ENCODE data around the gene CPT1B.

CPT1B gene

DNA sequence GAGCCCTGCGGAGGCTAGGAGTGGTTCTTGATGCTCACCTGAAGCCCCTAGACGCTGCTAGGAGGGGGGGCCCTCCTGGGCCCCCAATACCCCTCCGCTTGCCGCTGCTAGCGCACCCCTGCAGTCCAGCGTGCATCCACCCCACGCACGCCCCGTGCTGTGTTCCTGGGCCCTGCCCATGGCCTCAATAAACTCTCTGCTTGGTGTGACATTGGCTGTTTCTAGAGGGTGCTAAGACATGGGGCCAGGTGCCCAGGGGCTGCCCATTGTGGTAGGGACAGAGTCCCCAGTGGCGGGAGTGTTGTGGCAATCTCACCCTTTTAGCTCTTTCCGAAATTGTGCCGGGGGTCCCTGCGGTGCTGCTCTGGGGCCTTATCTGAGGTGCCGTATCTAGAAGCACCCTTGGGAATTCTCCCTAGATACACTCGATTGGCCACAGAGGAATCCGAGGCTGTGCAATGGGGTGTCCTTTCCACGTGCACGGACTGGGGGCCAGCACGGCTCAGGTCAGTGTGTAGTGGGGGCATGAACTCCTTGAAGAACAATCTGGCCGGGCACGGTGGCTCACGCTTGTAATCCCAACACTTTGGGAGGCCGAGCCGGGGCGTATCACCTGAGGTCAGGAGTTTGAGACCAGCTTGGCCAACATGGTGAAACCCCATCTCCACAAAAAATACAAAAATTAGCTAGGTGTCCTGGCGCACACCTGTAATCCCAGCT lies 33.3 kb upstream of the CPT1B start:
- ChIA-PET POLR2A (no interaction called here), CTCF (no interaction called here)
- Histone ChIP-seq H3K4me3 (ENCODE audit: low read depth, low read length) (no peak overlapping the region), H3K9me3 (ENCODE audit: control insufficient read depth, insufficient read depth, low read depth, low read length) (no peaks in the 10 kb centered on the region), H3K4me1 (ENCODE audit: control insufficient read depth, insufficient read depth, low read length) (peaks cover 4% of the 10 kb centered on the region; the same call in 1 of the 2 replicates), H3K27ac (ENCODE audit: extremely low read depth, low read depth, low read length) (no peak overlapping the region), H3K36me3 (ENCODE audit: control insufficient read depth in 2 of 2, insufficient read depth in 1 of 2, low read length in 2 of 2) (peaks cover 0 to 34% of the 10 kb centered on the region in 2 experiments; a peak in 1 of 3 replicates)
- TF ChIP-seq, protein P1, sequence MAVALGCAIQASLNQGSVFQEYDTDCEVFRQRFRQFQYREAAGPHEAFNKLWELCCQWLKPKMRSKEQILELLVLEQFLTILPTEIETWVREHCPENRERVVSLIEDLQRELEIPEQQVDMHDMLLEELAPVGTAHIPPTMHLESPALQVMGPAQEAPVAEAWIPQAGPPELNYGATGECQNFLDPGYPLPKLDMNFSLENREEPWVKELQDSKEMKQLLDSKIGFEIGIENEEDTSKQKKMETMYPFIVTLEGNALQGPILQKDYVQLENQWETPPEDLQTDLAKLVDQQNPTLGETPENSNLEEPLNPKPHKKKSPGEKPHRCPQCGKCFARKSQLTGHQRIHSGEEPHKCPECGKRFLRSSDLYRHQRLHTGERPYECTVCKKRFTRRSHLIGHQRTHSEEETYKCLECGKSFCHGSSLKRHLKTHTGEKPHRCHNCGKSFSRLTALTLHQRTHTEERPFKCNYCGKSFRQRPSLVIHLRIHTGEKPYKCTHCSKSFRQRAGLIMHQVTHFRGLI (tag by site-specific recombination; IDR thresholded peaks at IDR 0.05), result no peak
- TF ChIP-seq ZNF362 (tag by site-specific recombination; IDR thresholded peaks at IDR 0.05) (no peak), ZNF239 (tag by site-specific recombination; IDR thresholded peaks at IDR 0.05) (no peak), ZNF501 (tag by site-specific recombination; IDR thresholded peaks at IDR 0.05) (no peak), ZSCAN16 (tag by site-specific recombination; IDR thresholded peaks at IDR 0.05) (no peak), ZNF518A (tag by site-specific recombination; conservative IDR thresholded peaks at IDR 0.05; ENCODE audit: low read depth) (no peak), ZNF280C (tag by site-specific recombination; IDR thresholded peaks at IDR 0.05) (no peak), EGR2 (tag by site-specific recombination; IDR thresholded peaks at IDR 0.05; ENCODE audit: low read depth) (no peak), PRDM10 (tag by site-specific recombination; IDR thresholded peaks at IDR 0.05) (no peak), ZSCAN30 (tag by site-specific recombination; IDR thresholded peaks at IDR 0.05) (no peak)
- TF ChIP-seq, protein P2, sequence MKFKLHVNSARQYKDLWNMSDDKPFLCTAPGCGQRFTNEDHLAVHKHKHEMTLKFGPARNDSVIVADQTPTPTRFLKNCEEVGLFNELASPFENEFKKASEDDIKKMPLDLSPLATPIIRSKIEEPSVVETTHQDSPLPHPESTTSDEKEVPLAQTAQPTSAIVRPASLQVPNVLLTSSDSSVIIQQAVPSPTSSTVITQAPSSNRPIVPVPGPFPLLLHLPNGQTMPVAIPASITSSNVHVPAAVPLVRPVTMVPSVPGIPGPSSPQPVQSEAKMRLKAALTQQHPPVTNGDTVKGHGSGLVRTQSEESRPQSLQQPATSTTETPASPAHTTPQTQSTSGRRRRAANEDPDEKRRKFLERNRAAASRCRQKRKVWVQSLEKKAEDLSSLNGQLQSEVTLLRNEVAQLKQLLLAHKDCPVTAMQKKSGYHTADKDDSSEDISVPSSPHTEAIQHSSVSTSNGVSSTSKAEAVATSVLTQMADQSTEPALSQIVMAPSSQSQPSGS (tag by site-specific recombination; IDR thresholded peaks at IDR 0.05; ENCODE audit: low read depth), result no peak
- TF ChIP-seq, protein P3, sequence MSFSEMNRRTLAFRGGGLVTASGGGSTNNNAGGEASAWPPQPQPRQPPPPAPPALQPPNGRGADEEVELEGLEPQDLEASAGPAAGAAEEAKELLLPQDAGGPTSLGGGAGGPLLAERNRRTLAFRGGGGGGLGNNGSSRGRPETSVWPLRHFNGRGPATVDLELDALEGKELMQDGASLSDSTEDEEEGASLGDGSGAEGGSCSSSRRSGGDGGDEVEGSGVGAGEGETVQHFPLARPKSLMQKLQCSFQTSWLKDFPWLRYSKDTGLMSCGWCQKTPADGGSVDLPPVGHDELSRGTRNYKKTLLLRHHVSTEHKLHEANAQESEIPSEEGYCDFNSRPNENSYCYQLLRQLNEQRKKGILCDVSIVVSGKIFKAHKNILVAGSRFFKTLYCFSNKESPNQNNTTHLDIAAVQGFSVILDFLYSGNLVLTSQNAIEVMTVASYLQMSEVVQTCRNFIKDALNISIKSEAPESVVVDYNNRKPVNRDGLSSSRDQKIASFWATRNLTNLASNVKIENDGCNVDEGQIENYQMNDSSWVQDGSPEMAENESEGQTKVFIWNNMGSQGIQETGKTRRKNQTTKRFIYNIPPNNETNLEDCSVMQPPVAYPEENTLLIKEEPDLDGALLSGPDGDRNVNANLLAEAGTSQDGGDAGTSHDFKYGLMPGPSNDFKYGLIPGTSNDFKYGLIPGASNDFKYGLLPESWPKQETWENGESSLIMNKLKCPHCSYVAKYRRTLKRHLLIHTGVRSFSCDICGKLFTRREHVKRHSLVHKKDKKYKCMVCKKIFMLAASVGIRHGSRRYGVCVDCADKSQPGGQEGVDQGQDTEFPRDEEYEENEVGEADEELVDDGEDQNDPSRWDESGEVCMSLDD (tag by site-specific recombination; IDR thresholded peaks at IDR 0.05), result no peak
